ENCODE results near the gene RECQL.

The RECQL gene

DNA sequence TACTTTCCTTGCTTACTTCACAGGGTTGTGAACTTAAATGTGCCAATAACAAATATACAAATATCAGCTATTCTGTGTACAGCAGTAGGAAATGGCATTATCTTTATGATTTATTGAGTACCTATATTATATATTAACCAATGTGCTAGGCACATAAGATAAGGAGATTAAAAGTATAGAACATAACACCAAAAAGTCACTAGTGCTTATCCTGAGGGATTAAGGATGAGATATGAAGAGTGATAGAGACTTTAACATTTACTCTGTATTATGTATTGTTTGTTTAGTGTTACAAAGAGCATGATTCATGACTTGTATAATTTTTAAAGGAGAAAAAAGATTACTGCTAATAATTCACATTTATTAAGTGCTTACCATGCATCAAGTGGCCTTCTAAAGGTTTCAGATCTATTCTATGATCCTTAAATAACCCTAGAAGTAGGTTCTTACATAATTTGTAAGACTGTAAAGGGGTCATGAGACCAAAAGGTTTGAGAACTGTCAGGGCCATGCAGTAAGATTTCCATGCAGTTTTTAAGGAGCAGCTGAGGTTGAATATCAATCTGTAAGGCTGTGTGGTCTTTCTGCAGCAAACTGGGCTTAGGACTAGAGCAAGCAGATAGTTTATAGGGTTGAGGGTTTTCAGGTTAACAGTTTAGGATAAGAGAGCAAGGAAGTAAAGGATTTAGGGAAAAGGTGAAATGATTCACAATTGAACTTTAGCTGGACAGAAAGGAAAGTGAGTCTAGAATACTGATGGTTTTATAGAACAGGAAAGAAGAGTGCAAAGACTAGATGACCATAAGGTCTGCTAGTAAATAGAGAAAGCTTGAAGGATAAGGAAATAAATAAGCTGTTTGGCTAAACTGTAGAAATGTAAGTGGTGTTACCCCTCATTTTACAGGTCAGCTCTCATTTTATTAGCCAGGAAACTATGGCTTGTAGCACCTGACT, 57.0 kb downstream of the RECQL start:
- TF ChIP-seq, protein P1, sequence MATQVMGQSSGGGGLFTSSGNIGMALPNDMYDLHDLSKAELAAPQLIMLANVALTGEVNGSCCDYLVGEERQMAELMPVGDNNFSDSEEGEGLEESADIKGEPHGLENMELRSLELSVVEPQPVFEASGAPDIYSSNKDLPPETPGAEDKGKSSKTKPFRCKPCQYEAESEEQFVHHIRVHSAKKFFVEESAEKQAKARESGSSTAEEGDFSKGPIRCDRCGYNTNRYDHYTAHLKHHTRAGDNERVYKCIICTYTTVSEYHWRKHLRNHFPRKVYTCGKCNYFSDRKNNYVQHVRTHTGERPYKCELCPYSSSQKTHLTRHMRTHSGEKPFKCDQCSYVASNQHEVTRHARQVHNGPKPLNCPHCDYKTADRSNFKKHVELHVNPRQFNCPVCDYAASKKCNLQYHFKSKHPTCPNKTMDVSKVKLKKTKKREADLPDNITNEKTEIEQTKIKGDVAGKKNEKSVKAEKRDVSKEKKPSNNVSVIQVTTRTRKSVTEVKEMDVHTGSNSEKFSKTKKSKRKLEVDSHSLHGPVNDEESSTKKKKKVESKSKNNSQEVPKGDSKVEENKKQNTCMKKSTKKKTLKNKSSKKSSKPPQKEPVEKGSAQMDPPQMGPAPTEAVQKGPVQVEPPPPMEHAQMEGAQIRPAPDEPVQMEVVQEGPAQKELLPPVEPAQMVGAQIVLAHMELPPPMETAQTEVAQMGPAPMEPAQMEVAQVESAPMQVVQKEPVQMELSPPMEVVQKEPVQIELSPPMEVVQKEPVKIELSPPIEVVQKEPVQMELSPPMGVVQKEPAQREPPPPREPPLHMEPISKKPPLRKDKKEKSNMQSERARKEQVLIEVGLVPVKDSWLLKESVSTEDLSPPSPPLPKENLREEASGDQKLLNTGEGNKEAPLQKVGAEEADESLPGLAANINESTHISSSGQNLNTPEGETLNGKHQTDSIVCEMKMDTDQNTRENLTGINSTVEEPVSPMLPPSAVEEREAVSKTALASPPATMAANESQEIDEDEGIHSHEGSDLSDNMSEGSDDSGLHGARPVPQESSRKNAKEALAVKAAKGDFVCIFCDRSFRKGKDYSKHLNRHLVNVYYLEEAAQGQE (IDR thresholded peaks at IDR 0.05; ENCODE audit: insufficient replicate concordance, low read depth) = no peak
- no peak for TF ChIP-seq GABPA (IDR thresholded peaks at IDR 0.05; ENCODE audit: low read depth)
- no peak for TF ChIP-seq SPI1 (IDR thresholded peaks at IDR 0.05; ENCODE audit: borderline replicate concordance, low read depth)
- TF ChIP-seq, protein P2, sequence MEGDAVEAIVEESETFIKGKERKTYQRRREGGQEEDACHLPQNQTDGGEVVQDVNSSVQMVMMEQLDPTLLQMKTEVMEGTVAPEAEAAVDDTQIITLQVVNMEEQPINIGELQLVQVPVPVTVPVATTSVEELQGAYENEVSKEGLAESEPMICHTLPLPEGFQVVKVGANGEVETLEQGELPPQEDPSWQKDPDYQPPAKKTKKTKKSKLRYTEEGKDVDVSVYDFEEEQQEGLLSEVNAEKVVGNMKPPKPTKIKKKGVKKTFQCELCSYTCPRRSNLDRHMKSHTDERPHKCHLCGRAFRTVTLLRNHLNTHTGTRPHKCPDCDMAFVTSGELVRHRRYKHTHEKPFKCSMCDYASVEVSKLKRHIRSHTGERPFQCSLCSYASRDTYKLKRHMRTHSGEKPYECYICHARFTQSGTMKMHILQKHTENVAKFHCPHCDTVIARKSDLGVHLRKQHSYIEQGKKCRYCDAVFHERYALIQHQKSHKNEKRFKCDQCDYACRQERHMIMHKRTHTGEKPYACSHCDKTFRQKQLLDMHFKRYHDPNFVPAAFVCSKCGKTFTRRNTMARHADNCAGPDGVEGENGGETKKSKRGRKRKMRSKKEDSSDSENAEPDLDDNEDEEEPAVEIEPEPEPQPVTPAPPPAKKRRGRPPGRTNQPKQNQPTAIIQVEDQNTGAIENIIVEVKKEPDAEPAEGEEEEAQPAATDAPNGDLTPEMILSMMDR (IDR thresholded peaks at IDR 0.05; ENCODE audit: insufficient read depth, low read length) = no peak
- no peak for TF ChIP-seq POLR2AphosphoS5 (IDR thresholded peaks at IDR 0.05; ENCODE audit: low read depth)
- Histone ChIP-seq H3K27me3 (ENCODE audit: insufficient read depth, poor library complexity, severe bottlenecking) (no peaks in the 10 kb centered on the region), H3K27ac (replicated peaks) (no peak overlapping the region), H3K4me3 (replicated peaks; ENCODE audit: insufficient read depth, low read length) (no peak overlapping the region)
- no peak for DNase-seq (ENCODE audit: low read depth in 1 of 2, low spot score in 1 of 2)

DNA sequence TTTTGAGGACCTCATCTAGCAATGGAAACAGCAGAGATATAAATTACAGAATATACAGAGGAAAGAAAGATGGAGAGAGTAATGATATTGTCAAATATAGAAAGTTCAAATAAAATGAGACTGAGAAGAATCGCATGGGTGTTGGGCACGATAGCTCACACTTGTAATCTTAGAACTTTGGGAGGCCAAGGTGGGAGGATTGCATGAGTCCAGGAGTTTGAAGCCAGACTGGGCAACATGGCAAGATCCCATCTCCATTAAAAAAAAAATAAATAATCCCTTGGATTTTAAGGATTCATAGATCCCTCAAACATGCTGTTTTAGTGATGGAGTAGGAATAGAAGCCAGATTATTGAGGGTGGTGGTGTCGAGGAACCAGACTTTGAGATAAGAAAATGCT, 62.1 kb downstream of the RECQL start:
- no peaks in the 10 kb centered on the region for H3K27me3 ChIP-seq (ENCODE audit: insufficient read depth, poor library complexity, severe bottlenecking)
- TF ChIP-seq, protein P2 (IDR thresholded peaks at IDR 0.05; ENCODE audit: insufficient read depth, low read length) = no peak
- no peak for TF ChIP-seq GABPA (IDR thresholded peaks at IDR 0.05; ENCODE audit: low read depth)
- TF ChIP-seq SPI1 (IDR thresholded peaks at IDR 0.05; ENCODE audit: borderline replicate concordance, low read depth) = no peak
- TF ChIP-seq, protein P1 (IDR thresholded peaks at IDR 0.05; ENCODE audit: insufficient replicate concordance, low read depth) = no peak
- TF ChIP-seq POLR2AphosphoS5 (IDR thresholded peaks at IDR 0.05; ENCODE audit: low read depth) = no peak
- H3K4me3 ChIP-seq (replicated peaks; ENCODE audit: insufficient read depth, low read length) = no peak overlapping the region
- H3K27ac ChIP-seq (replicated peaks) = no peak overlapping the region
- no peak for DNase-seq (ENCODE audit: low read depth in 1 of 2, low spot score in 1 of 2)

DNA sequence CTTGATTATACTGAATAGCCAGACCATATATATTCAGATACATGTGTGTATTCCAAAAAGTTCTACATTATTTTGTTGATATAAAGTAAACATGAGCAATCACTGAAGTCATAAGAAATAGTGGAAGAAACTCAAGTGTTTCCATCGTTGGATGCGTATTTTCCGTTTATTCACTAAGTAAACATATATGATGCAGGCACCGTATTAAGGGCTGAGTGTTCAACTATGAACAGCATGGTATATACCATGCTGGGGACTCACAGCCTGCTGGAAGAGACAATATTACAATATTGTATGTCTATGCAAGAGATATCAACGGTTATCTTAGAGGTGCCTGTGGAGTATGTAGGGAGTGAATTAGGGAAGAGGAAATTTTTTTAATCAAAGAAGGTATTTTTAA, 62.8 kb downstream of the RECQL start:
- no peak for TF ChIP-seq POLR2AphosphoS5 (IDR thresholded peaks at IDR 0.05; ENCODE audit: low read depth)
- TF ChIP-seq GABPA (IDR thresholded peaks at IDR 0.05; ENCODE audit: low read depth) = no peak
- no peak for TF ChIP-seq SPI1 (IDR thresholded peaks at IDR 0.05; ENCODE audit: borderline replicate concordance, low read depth)
- TF ChIP-seq, protein P2 (IDR thresholded peaks at IDR 0.05; ENCODE audit: insufficient read depth, low read length) = no peak
- TF ChIP-seq, protein P1 (IDR thresholded peaks at IDR 0.05; ENCODE audit: insufficient replicate concordance, low read depth) = no peak
- H3K4me3 ChIP-seq (replicated peaks; ENCODE audit: insufficient read depth, low read length) = peak overlapping the region; percentile 83
- H3K27me3 ChIP-seq (ENCODE audit: insufficient read depth, poor library complexity, severe bottlenecking) = no peaks in the 10 kb centered on the region
- DNase-seq (ENCODE audit: low read depth in 1 of 2, low spot score in 1 of 2) = no peak
- peak overlapping the region; percentile 88 for H3K27ac ChIP-seq (replicated peaks)

Data from HL-60 (cell line).